WTC11 (cell line): Measurements from ENCODE around the gene BACE2. TPM values are rescaled to one million over a fixed set of nuclear protein-coding genes. Genes with fewer than 3 reads are reported as not detected.

Experiments
- ATAC-seq: fragments of 200-7000 bp; cut with Tn5 transposase; 2 replicates; pipeline ENCODE4 v1.10.0; 2021; ENCODE audit warnings: mild to moderate bottlenecking, moderate library complexity
- CTCF ChIA-PET: fragments of 300-600 bp; sonication (Branson Sonifier 250); formaldehyde crosslinking; loops from one replicate; lab custom pipeline; 2021; ENCODE audit warnings: antibody characterized with exemption; lab: Charles Lee
- POLR2A ChIA-PET: fragments of 350-600 bp; sonication (Branson Sonifier 250); formaldehyde crosslinking; loops from one replicate; lab custom pipeline; 2021; ENCODE audit warnings: antibody characterized with exemption; lab: Charles Lee
- DNase-seq: peaks from one replicate; pipeline ENCODE4 v3.0.0; 2021; ENCODE audit warnings: low spot score
- H3K27ac Mint-ChIP-seq: 2 replicates; pipeline ENCODE4 v1.8.0; 2021; ENCODE audit warnings: mixed read lengths
- H3K27me3 Mint-ChIP-seq: 2 replicates; pipeline ENCODE4 v1.8.0; 2021; ENCODE audit warnings: low read depth, mild to moderate bottlenecking, moderate library complexity, mixed read lengths
- H3K36me3 Mint-ChIP-seq: 2 replicates; pipeline ENCODE4 v1.8.0; 2021; ENCODE audit warnings: mixed read lengths
- H3K4me1 Mint-ChIP-seq: 2 replicates; pipeline ENCODE4 v1.8.0; 2022; ENCODE audit warnings: mixed read lengths
- H3K4me3 Mint-ChIP-seq: 2 replicates; pipeline ENCODE4 v1.8.0; 2021; ENCODE audit warnings: mild to moderate bottlenecking, moderate library complexity, mixed read lengths
- H3K9me3 Mint-ChIP-seq: 2 replicates; pipeline ENCODE4 v1.8.0; 2021; ENCODE audit warnings: mixed read lengths
- IRF2 ChIP-seq: sonication (generic); formaldehyde crosslinking; IDR thresholded peaks from 2 replicates; pipeline ENCODE4 v1.8.0; 2022; ENCODE audit warnings: low read depth, missing genetic modification reagents, borderline replicate concordance
- NFE2L1 ChIP-seq: sonication (generic); formaldehyde crosslinking; IDR thresholded peaks from 2 replicates; pipeline ENCODE4 v1.8.1; 2023; ENCODE audit warnings: missing genetic modification reagents
- NR3C1 ChIP-seq: sonication (generic); formaldehyde crosslinking; conservative IDR thresholded peaks from 2 replicates; pipeline ENCODE4 v1.8.1; 2023; ENCODE audit warnings: low read depth, mild to moderate bottlenecking, missing genetic modification reagents
- ZNF219 ChIP-seq: sonication (generic); formaldehyde crosslinking; IDR thresholded peaks from 2 replicates; pipeline ENCODE4 v1.8.0; 2023; ENCODE audit warnings: missing genetic modification reagents, mild to moderate bottlenecking, borderline replicate concordance
- ZNF232 ChIP-seq: sonication (generic); formaldehyde crosslinking; IDR thresholded peaks from 2 replicates; pipeline ENCODE4 v1.8.0; 2022; ENCODE audit warnings: mild to moderate bottlenecking, missing genetic modification reagents
- total RNA-seq: library from RNA; stranded (reverse); gene quantifications from 3 replicates; pipeline ENCODE4 v1.2.3, GENCODE V29; 2021
- TF ChIP-seq, protein P1 (sequence below): sonication (generic); formaldehyde crosslinking; IDR thresholded peaks from 2 replicates; pipeline ENCODE4 v1.8.1; 2022; ENCODE audit warnings: mild to moderate bottlenecking, moderate library complexity, missing genetic modification reagents
- TF ChIP-seq, protein P2 (sequence below): sonication (generic); formaldehyde crosslinking; IDR thresholded peaks from 2 replicates; pipeline ENCODE4 v1.8.1; 2023; ENCODE audit warnings: mild to moderate bottlenecking, missing genetic modification reagents, moderate library complexity
- TF ChIP-seq, protein P3 (sequence below): fragments of 250-450 bp; sonication (Bioruptor Pico); IDR thresholded peaks from 2 replicates; pipeline ENCODE4 v1.9.0; 2021; ENCODE audit warnings: mild to moderate bottlenecking
- TF ChIP-seq, protein P4 (sequence below): sonication (generic); formaldehyde crosslinking; IDR thresholded peaks from 2 replicates; pipeline ENCODE4 v1.8.0; 2022; ENCODE audit warnings: mild to moderate bottlenecking, missing genetic modification reagents
- TF ChIP-seq, protein P5 (sequence below): fragments of 200-600 bp; IDR thresholded peaks from 2 replicates; pipeline ENCODE4 v1.8.0; 2022; ENCODE audit warnings: antibody characterized with exemption
- TF ChIP-seq, protein P6 (sequence below): sonication (generic); formaldehyde crosslinking; IDR thresholded peaks from 2 replicates; pipeline ENCODE4 v1.8.0; 2023; ENCODE audit warnings: mild to moderate bottlenecking, missing genetic modification reagents
- TF ChIP-seq, protein P7 (sequence below): sonication (generic); formaldehyde crosslinking; IDR thresholded peaks from 2 replicates; pipeline ENCODE4 v1.8.1; 2022; ENCODE audit warnings: low read depth, mild to moderate bottlenecking, moderate library complexity, missing genetic modification reagents, borderline replicate concordance

The BACE2 gene
- total RNA-seq, 1 experiment from 2014 or later: 9.8 TPM

DNA sequence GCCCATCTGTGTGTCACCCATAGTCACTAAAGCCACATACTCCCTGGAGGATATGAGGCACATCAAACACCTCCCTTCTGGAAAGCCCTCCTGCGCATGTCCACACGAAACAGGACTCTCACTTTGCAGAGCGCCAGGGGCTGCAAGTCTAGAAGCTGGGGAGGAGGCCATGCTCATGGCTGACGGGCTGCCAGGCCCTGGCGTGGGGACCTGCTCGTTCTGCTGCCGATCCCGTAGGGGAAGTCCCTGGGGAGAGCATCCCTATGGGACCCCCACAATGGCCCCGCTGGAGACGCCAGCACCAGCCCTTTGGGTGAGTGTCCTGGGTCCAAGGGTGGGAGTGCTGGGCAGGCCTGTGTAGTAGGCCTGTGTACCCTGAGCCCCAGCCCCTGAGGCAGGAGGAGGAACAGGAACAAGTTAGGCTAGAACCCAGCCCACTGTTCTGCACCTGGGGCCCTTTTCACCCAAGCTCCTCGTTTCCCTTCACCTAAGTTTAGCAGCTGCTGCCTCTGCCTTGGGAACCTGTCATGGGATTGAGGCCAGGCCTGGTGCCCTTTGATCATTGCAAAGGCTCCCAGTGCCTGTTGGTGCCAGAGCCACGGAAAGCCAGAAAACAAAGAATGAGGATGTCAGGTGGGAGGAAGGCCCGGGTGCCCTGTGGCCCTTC is 158.6 kb downstream of the BACE2 start (continued):
- TF ChIP-seq, protein P1, sequence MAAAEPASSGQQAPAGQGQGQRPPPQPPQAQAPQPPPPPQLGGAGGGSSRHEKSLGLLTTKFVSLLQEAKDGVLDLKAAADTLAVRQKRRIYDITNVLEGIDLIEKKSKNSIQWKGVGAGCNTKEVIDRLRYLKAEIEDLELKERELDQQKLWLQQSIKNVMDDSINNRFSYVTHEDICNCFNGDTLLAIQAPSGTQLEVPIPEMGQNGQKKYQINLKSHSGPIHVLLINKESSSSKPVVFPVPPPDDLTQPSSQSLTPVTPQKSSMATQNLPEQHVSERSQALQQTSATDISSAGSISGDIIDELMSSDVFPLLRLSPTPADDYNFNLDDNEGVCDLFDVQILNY (CRISPR knock-in tag): no peak

DNA sequence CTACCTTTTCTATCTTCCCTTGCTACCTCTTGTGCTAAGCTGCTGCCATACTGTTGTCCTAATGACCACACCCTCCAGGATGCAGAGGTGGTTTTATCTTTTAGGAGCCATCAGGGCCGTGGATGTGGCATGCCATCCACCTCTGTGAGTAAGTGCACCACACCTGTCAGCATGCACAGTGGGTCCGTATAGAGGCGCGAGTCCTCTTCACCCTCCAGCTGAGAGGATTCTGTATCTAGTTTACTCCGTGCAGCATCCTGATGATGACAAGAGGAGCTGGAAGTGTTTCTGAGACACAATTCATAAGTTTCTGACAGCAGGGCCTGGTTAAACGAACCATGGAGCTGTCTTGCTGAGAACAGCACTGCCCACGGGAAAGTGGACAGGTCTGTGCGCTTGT is 159.8 kb downstream of the BACE2 start:
- Mint-ChIP-seq H3K27ac (no peak overlapping the region), H3K9me3 (peaks cover 12% of the 10 kb centered on the region), H3K36me3 (peaks cover 5% of the 10 kb centered on the region), H3K4me3 (no peak overlapping the region), H3K27me3 (peaks cover 3% of the 10 kb centered on the region; the same call in 1 of the 2 replicates), H3K4me1 (peaks cover 11% of the 10 kb centered on the region)
- ATAC-seq (no peak), DNase-seq (no peak)
- ChIA-PET POLR2A (interaction anchor here (0.6 kb wide), 1 partner anchor 8 kb away, joined by 3 read pairs; no protein-coding TSS in a partner anchor), CTCF (no interaction called here)
- no peak for TF ChIP-seq NFE2L1 (CRISPR knock-in tag)
- TF ChIP-seq, protein P2, sequence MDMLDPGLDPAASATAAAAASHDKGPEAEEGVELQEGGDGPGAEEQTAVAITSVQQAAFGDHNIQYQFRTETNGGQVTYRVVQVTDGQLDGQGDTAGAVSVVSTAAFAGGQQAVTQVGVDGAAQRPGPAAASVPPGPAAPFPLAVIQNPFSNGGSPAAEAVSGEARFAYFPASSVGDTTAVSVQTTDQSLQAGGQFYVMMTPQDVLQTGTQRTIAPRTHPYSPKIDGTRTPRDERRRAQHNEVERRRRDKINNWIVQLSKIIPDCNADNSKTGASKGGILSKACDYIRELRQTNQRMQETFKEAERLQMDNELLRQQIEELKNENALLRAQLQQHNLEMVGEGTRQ (CRISPR knock-in tag): no peak
- TF ChIP-seq, protein P3, sequence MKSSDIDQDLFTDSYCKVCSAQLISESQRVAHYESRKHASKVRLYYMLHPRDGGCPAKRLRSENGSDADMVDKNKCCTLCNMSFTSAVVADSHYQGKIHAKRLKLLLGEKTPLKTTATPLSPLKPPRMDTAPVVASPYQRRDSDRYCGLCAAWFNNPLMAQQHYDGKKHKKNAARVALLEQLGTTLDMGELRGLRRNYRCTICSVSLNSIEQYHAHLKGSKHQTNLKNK (CRISPR knock-in tag): no peak
- TF ChIP-seq, protein P4, sequence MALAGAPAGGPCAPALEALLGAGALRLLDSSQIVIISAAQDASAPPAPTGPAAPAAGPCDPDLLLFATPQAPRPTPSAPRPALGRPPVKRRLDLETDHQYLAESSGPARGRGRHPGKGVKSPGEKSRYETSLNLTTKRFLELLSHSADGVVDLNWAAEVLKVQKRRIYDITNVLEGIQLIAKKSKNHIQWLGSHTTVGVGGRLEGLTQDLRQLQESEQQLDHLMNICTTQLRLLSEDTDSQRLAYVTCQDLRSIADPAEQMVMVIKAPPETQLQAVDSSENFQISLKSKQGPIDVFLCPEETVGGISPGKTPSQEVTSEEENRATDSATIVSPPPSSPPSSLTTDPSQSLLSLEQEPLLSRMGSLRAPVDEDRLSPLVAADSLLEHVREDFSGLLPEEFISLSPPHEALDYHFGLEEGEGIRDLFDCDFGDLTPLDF (CRISPR knock-in tag): no peak
- TF ChIP-seq, protein P5, sequence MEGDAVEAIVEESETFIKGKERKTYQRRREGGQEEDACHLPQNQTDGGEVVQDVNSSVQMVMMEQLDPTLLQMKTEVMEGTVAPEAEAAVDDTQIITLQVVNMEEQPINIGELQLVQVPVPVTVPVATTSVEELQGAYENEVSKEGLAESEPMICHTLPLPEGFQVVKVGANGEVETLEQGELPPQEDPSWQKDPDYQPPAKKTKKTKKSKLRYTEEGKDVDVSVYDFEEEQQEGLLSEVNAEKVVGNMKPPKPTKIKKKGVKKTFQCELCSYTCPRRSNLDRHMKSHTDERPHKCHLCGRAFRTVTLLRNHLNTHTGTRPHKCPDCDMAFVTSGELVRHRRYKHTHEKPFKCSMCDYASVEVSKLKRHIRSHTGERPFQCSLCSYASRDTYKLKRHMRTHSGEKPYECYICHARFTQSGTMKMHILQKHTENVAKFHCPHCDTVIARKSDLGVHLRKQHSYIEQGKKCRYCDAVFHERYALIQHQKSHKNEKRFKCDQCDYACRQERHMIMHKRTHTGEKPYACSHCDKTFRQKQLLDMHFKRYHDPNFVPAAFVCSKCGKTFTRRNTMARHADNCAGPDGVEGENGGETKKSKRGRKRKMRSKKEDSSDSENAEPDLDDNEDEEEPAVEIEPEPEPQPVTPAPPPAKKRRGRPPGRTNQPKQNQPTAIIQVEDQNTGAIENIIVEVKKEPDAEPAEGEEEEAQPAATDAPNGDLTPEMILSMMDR: no peak
- TF ChIP-seq ZNF232 (CRISPR knock-in tag): no peak
- TF ChIP-seq, protein P6, sequence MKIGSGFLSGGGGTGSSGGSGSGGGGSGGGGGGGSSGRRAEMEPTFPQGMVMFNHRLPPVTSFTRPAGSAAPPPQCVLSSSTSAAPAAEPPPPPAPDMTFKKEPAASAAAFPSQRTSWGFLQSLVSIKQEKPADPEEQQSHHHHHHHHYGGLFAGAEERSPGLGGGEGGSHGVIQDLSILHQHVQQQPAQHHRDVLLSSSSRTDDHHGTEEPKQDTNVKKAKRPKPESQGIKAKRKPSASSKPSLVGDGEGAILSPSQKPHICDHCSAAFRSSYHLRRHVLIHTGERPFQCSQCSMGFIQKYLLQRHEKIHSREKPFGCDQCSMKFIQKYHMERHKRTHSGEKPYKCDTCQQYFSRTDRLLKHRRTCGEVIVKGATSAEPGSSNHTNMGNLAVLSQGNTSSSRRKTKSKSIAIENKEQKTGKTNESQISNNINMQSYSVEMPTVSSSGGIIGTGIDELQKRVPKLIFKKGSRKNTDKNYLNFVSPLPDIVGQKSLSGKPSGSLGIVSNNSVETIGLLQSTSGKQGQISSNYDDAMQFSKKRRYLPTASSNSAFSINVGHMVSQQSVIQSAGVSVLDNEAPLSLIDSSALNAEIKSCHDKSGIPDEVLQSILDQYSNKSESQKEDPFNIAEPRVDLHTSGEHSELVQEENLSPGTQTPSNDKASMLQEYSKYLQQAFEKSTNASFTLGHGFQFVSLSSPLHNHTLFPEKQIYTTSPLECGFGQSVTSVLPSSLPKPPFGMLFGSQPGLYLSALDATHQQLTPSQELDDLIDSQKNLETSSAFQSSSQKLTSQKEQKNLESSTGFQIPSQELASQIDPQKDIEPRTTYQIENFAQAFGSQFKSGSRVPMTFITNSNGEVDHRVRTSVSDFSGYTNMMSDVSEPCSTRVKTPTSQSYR (CRISPR knock-in tag): no peak
- TF ChIP-seq ZNF219 (CRISPR knock-in tag): no peak
- TF ChIP-seq IRF2 (CRISPR knock-in tag): no peak
- TF ChIP-seq, protein P7, sequence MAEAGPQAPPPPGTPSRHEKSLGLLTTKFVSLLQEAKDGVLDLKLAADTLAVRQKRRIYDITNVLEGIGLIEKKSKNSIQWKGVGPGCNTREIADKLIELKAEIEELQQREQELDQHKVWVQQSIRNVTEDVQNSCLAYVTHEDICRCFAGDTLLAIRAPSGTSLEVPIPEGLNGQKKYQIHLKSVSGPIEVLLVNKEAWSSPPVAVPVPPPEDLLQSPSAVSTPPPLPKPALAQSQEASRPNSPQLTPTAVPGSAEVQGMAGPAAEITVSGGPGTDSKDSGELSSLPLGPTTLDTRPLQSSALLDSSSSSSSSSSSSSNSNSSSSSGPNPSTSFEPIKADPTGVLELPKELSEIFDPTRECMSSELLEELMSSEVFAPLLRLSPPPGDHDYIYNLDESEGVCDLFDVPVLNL (CRISPR knock-in tag): no peak
- TF ChIP-seq NR3C1: no peak
